H54 (cell line): Measurements from ENCODE around the gene NLRP6.
"Not testable (repeated sequence)": the region's sequence is repeated elsewhere in the genome, so short reads cannot be mapped to it uniquely, and the experiment has no call there.

Experiments
- DNase-seq: peaks from one replicate; pipeline ENCODE4 v3.0.0; 2011; ENCODE audit warnings: low spot score, mixed read lengths; ENCODE audit not compliant: insufficient read length
- FAIRE-seq: peaks from 3 replicates; lab custom pipeline; 2011; peaks lifted over from hg19 to GRCh38; lab: Jason Lieb, UNC
- POLR2A ChIP-seq: IDR thresholded peaks from 2 replicates; pipeline ENCODE4 v1.6.1; 2011; ENCODE audit warnings: low read depth, mild to moderate bottlenecking, low read length

NLRP6 gene

DNA sequence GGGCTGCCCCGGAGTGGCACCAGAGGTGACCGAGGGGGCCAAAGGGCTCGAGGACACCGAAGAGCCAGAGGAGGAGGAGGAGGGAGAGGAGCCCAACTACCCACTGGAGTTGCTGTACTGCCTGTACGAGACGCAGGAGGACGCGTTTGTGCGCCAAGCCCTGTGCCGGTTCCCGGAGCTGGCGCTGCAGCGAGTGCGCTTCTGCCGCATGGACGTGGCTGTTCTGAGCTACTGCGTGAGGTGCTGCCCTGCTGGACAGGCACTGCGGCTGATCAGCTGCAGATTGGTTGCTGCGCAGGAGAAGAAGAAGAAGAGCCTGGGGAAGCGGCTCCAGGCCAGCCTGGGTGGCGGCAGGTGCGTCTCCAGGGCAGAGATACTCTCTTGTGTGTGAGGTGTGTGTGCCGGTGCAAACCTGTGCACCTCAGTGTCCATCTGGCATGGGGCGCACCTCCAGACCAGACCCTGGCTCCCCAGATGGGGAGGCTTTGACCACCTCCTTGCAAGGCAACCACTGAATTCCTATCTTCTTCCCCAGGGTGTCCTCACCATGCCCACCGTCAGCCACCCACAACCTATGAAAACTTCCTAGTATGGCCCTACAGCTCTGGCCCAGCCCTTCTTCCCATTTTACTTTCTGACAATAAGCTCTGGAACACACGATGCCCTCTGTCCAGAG, 3.4 kb downstream of the NLRP6 start:
- FAIRE-seq (no peak), DNase-seq (no peak)
- TF ChIP-seq POLR2A, result no peak

DNA sequence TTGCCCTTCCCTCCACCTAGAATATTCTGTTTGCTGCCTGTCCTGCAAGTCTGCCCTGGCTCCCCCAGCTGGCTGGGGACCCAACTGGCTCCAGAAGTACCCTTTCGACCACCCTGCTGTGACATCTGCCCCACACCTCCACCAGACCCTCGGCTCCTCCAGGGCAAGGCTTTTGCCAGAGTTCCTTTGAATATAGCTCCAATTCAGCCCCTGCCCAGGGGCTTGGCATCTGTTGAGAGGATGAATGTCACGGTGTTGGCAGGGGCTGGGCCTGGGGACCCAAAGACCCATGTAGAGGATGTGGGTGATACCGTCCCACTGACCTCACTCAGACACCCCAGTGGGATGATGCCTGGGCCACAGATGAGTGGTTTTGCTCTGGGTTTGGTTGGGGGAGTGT, 4.0 kb downstream of the NLRP6 start:
- no peak for TF ChIP-seq POLR2A
- DNase-seq (no peak), FAIRE-seq (no peak)

DNA sequence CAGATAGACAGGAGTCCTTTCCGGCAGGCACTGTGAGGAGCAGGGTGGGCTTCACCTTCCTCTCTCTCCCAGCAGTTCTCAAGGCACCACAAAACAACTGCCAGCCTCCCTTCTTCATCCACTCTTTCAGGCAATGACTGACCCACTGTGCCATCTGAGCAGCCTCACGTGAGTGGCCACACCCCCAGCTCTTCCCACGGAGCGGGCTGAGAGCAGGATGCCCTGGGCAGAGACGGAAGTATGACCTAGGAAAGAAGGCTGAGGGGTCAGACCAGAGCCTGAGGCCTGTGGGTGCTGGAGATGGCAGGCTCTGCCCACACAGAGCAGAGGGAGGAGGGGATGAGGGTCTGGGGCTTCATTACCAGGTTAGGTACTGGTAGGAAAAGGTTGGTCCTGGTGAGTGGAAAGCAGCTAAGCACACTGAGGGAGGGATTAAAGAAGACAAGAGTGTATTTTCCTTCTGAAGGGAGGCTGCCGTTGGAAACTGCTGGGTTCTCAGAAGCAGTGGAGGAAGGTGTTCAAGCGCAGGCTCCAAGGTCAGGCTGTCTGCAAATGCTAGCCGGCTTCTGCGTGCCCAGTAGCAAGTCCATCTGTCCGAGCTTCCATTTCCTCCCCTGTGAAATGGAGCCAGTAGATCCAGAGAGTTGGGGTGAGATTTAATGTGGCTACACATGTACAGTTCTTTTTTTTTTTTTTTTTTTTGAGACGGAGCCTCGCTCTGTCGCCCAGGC, 4.6 kb downstream of the NLRP6 start:
- TF ChIP-seq POLR2A, result no peak
- peak; percentile 75 for DNase-seq
- FAIRE-seq, result no peak

DNA sequence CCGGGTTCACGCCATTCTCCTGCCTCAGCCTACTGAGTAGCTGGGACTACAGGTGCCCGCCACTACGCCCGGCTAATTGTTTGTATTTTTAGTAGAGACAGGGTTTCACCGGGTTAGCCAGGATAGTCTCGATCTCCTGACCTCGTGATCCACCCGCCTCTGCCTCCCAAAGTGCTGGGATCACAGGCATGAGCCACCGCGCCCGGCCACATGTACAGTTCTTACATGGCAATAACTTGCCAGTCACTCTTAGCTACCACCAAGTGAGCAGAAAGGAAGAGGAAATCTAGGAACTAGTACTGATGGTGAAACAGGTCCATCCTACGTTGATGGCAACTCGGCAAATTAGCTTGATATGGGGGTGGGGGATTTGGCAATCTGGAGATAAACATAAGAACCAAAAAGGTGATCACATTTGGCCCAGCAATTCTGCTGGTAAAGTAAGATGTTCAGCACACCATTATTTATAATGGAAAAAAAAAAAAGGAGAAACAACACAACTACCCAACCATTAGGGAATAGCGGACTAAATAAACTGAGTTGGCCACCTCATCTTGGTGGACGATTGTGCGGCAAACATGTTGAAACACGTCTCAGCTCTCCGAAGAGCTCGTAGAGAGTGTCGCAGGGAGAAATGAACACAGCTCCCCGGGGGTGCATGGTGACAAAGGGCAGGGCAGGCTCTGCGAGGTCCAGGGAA, 5.3 kb downstream of the NLRP6 start:
- DNase-seq, result no peak
- FAIRE-seq, result no peak
- TF ChIP-seq POLR2A, result no peak

DNA sequence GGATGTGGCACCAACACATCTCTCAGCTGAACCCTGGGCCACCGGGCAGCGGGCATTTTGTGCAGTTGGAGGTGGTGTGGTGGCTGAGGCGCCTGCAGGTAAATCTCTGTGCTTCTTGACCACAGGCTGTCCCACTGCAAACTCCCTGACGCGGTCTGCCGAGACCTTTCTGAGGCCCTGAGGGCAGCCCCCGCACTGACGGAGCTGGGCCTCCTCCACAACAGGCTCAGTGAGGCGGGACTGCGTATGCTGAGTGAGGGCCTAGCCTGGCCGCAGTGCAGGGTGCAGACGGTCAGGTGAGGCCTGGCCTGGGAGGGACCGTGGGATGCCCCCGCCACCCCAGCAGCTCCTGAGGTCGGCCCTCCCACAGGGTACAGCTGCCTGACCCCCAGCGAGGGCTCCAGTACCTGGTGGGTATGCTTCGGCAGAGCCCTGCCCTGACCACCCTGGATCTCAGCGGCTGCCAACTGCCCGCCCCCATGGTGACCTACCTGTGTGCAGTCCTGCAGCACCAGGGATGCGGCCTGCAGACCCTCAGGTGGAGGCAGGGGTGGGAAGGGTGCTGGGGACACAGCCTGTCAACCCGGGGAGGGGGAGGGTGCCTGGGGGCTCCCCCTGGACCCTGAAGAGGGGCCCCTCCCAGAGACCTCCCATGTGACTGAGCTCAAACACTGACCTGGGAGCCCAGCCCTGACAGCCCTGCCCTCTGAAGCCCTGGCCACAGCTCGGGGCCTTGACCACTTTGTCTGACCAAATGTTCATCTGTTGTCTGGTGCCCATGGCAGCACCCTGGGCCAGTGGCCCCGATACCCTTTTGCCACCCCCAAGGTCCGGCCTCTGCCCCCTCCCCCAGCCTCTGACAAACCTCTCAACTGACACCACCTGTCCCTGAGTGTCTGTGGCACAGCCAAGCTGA, 6.2 kb downstream of the NLRP6 start:
- DNase-seq, result no peak
- TF ChIP-seq POLR2A, result no peak
- FAIRE-seq, result no peak

DNA sequence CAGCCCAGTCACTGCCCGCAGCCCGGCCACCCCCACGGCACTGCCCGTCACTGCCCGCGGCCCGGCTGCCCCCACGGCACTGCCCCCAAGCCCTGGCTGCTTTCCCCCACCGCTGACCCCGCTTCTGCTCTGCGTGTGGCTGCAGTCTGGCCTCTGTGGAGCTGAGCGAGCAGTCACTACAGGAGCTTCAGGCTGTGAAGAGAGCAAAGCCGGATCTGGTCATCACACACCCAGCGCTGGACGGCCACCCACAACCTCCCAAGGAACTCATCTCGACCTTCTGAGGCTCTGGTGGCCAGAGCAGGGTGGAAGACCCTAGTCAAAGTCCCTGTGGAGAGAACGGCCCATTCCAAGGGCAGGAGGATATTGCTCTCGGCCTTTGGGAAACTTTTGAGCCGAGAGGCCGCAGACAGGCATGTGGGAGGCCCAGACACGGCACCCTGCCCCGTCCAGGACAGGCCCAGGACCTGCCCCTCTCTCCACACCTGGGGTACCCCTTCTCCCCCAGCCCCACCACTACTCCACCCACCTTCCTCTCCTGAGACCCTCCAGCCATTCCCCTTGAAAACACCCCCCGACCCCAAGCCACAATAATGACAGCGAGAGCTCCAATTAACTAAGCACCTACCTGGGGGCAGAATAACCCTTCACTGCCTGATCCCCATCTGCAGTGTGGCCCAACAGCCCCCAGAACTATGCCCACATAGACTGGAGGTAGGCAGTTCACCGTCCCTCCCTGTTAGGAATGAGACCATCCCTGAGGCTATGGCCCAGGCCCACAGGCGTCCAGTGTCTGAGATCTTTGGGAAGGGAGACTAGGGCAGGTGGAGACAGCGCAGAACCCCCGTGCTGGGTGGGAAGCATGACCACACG, 7.0 kb downstream of the NLRP6 start:
- DNase-seq, result no peak
- no peak for TF ChIP-seq POLR2A
- FAIRE-seq, result no peak

DNA sequence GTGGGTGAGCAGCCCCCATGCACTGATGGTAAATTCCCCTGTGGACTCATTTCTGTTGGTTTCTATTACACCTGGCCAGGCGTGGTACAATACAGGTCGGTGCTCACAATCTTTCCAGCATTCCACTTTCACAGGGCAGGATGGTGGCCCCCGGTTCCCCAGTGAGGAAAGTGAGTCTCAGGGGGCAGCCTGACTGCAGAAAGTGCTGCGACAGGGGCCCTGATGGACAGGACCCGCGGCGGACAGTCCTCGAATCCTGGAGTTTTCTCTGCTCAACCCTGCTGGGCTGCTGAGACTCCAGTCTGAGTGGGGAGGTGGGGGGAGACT, 7.7 kb downstream of the NLRP6 start:
- no peak for DNase-seq
- TF ChIP-seq POLR2A, result no peak
- no peak for FAIRE-seq

DNA sequence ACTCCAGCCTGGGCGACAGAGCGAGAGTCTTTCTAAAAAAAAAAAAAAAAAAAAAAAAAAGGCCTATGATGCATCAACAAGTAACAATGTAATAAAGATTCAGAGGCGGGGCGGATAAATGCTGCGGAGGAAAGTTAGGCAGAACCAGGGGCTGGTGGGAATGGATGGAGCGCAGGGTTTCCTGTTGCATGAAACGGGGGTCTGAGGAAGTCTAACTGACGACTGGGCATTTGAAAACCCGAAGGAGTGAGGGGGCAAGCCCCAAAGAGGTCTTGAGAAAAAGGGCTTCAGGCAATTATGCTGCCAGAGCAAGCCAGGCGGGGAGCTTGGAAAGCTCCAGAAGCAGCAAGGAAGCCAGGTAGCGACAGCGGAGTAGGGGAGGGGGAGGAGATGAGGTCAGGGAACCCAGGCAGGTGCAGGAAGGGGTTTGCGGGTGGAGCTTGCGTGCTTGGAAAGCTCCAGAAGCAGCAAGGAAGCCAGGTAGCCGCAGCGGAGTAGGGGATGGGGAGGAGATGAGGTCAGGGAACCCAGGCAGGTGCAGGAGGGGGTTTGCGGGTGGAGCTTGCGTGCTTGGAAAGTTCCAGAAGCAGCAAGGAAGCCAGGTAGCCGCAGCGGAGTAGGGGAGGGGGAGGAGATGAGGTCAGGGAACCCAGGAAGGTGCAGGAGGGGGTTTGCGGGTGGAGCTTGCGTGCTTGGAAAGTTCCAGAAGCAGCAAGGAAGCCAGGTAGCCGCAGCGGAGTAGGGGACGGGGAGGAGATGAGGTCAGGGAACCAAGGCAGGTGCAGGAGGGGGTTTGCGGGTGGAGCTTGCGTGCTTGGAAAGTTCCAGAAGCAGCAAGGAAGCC, 9.0 kb downstream of the NLRP6 start:
- not testable (repeated sequence) for DNase-seq, FAIRE-seq

DNA sequence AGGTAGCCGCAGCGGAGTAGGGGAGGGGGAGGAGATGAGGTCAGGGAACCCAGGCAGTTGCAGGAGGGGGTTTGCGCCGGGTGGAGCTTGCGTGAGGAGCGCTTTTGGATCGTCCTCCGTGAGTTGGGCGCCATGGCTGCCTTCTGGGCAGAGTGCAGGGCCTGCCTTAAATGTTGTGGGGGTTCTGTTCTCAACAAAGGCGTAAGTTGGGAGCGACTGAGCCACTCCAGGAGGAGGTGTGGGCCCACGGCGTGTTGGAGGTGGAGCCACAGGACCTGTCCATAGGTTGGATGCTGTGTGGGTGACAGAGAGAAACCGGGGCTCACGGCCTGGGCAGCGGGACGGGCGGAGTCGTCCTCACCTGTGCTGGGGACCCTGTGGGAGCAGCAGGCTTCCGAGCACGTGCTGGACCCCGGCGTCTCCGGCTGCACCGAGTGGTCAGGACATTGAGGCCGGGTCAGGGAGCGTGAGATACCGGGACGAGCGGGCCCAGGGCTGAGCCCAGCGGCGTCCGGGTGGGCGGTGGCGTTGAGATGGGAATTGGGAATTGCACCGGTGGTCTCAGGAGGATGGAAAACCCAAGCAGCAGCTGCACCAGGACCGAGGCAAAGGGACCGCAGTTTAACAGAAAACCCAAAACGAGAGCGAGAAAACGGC, 9.7 kb downstream of the NLRP6 start:
- TF ChIP-seq POLR2A, result no peak
- FAIRE-seq (no peak), DNase-seq (no peak)

DNA sequence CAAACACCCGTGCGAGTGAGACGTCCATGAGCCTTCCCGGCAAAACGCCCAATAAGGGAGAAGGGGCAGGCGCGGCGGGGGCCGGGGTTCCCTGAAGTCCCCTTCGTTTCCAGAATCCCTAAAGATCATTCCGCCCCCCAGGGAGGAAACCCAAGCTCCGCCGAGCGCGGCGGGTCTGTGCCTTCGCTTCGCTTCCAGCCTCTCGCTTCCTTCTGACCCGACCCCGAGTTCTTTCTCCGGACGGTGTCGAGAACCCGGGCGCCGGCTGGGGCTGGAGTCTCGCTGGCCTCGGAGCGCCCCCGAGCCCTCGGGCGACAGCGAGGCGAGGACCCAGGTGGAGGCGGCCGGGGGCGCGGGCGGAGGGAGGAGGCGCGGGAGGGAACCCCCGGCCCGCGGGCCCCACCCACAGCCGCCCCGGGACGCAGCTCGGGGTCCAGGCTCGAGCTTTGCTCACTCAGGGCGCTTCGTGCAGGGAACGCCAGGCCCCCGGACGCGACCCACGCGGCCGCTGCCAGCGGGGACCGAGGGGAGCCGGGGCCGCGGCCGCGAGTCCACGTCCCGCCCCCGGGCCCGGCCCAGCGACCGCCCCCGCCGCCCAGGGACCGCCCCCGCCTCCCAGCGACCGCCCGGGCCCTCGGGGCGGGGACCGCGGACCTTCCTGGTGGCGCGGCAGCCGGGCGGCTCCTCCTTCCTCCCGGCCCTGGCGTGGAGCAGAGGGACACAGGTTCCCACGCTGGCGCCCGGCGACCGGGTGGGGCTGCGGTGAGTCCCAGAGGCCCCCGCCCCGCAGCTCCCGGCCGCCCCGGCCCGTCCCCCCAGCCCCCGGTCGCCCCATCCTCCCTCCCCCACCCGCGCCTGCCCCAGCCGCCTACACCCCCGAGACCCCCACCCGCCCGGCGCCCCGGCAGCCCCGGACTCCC, 10.5 kb downstream of the NLRP6 start, which contains the start of gene PGGHG:
Gene PGGHG (plus strand): TSS at position 649 of the 920 bp plus-strand sequence. CDS start 691 bp downstream, outside the sequence.
- peak; percentile 99 for DNase-seq
- TF ChIP-seq POLR2A, result peak; percentile 80
- FAIRE-seq, result no peak

DNA sequence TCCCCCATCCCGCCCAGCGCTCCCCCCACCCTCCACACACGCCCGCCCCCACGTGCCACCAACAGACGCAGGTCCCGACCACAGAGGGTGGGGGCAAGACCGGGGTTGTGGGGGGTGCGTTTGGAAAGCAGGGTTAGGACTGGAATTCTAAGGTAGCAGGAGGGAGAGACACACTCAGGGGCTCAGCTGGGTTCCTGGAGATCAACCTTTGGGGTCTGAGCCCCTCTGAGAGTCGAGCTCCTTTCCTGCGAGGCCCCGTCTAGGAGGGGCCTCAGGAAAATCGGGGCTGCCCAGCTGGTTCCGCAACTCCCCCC, 11.1 kb downstream of the NLRP6 start:
- no peak for TF ChIP-seq POLR2A
- DNase-seq, result no peak
- no peak for FAIRE-seq
